IPS-15b (cell line): Measurements from ENCODE around the gene SYDE1.

Experiments
- H3K27me3 ChIP-seq: one replicate; pipeline ENCODE4 v1.6.1; 2013; ENCODE audit warnings: low read length; ENCODE audit not compliant: control insufficient read depth, insufficient read depth
- H3K36me3 ChIP-seq: one replicate; pipeline ENCODE4 v1.6.1; 2013; ENCODE audit warnings: low read length; ENCODE audit not compliant: control insufficient read depth, insufficient read depth
- H3K4me1 ChIP-seq: one replicate; pipeline ENCODE4 v1.6.1; 2013; ENCODE audit warnings: mild to moderate bottlenecking, low read length; ENCODE audit not compliant: control insufficient read depth, insufficient read depth
- H3K4me3 ChIP-seq: one replicate; pipeline ENCODE4 v1.5.1; 2013; ENCODE audit warnings: low read depth, low read length
- H3K9ac ChIP-seq: one replicate; pipeline ENCODE4 v1.6.1; 2013; ENCODE audit warnings: low read depth, mild to moderate bottlenecking, low read length
- H3K9me3 ChIP-seq: one replicate; pipeline ENCODE4 v1.6.1; 2013; ENCODE audit warnings: mild to moderate bottlenecking, low read length; ENCODE audit not compliant: control insufficient read depth, insufficient read depth

The SYDE1 gene

GRCh38 chr19:15120135-15121026 is 13.2 kb downstream of the SYDE1 start:
- Histone ChIP-seq H3K27me3 (no peaks in the 10 kb centered on the region), H3K36me3 (peaks cover 58% of the 10 kb centered on the region), H3K4me3 (no peak overlapping the region), H3K9ac (no peak overlapping the region), H3K4me1 (peaks cover 3% of the 10 kb centered on the region), H3K9me3 (no peaks in the 10 kb centered on the region)

DNA sequence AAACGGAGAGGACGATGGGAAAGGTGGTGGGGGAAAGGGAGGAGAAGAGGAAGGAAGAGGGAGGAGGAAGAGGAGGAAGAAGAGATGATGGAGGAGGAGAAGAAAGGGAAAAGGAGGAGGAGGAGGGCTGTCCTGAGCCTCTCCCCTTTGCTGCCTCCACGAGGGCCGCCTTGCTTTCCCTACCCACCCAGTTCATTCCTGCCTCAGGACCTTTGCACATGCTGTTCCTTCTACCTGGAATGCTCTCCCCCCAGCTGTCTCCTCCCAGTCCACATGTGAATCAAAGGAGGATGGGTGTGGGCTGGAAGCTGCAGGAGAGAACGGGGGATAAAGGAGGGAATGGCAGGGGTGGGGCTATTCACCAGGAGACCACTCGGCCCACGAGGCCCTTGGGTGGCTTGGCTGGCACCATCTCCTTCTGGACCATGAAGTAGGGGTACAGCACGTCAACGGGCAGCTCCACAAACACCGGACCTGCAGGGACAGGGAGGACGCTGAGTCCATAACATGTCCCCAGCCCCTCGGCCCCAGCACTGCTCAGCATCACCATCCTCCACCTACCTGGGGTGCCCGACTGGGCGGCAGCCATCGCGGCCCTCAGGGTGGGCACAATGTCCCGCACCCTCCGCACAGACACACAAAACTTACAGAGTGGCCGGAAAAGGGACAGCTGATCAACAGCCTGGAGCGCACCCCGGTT is 15.3 kb downstream of the SYDE1 start:
- H3K9ac ChIP-seq: no peak overlapping the region
- no peak overlapping the region for H3K4me3 ChIP-seq
- peaks cover 6% of the 10 kb centered on the region for H3K4me1 ChIP-seq
- H3K9me3 ChIP-seq: no peaks in the 10 kb centered on the region
- peaks cover 38% of the 10 kb centered on the region for H3K36me3 ChIP-seq
- H3K27me3 ChIP-seq: no peaks in the 10 kb centered on the region

DNA sequence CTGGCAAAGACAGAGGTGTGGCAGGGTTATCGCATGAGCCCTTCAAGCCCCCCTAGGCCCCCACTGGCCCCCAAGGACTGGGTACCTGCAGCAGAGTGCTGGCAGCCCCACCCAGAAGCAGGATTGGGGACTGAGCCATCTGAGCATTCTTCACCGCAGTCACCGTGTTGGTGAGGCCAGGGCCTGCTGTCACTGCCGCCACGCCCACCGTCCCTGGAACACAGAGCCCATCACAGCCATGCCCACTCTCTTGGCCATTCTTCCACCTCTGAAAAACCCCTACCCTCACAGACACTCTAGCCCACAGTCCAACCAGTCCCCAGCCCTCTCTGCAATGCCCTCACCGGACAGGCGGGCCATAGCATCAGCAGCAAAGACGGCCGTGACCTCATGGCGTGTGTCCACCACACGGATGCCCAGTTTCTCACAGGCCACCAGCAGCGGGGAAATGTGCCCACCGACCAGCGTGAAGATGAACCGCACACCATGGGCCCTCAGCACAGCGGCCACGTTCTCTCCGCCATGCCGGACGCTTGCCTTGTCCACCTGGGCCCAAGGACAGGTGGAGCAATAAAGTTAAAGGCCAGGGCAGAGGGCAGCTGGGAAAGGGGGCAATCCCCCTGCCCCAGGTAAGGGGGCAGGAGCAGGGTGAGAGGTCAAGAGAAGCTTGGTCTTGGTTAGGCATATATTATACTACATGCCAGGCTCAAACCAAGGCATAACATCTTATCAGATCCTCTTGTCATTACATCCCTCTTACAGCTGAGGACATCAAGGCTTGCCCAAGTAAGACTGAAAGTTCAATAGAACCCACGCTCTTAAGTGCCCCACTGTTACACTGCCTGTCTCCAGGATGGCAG is 16.1 kb downstream of the SYDE1 start:
- H3K9me3 ChIP-seq: no peaks in the 10 kb centered on the region
- peaks cover 32% of the 10 kb centered on the region for H3K36me3 ChIP-seq
- no peak overlapping the region for H3K9ac ChIP-seq

DNA sequence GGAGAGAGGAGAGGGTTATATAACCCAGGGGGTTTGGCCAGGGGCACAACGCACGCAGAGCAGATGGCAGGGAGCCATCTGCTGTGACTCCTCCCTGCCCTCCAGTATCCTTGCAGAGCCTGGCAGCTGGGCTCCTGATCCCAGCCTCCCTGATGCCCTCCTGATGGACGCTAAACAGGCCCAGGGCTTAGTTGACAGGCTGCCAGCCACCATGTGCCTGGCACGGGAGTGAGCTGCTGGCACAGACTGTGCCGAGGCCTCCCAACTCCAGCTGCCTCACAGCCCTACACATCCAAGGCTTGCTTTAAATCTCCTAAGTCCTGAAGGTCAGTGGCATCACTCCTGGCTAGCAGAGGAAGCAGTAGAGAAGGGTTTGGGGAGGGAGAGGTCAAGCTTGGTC is 16.7 kb downstream of the SYDE1 start:
- H3K4me1 ChIP-seq: peaks cover 6% of the 10 kb centered on the region
- H3K36me3 ChIP-seq: peaks cover 26% of the 10 kb centered on the region
- peak overlapping the region; percentile 88 for H3K4me3 ChIP-seq
- H3K27me3 ChIP-seq: no peaks in the 10 kb centered on the region
- peak overlapping the region; percentile 37 for H3K9ac ChIP-seq
- no peaks in the 10 kb centered on the region for H3K9me3 ChIP-seq

More for the DNA sequence above, 16.1 kb downstream of the SYDE1 start:
- Histone ChIP-seq H3K27me3 (no peaks in the 10 kb centered on the region), H3K4me3 (no peak overlapping the region), H3K4me1 (peaks cover 6% of the 10 kb centered on the region)

DNA sequence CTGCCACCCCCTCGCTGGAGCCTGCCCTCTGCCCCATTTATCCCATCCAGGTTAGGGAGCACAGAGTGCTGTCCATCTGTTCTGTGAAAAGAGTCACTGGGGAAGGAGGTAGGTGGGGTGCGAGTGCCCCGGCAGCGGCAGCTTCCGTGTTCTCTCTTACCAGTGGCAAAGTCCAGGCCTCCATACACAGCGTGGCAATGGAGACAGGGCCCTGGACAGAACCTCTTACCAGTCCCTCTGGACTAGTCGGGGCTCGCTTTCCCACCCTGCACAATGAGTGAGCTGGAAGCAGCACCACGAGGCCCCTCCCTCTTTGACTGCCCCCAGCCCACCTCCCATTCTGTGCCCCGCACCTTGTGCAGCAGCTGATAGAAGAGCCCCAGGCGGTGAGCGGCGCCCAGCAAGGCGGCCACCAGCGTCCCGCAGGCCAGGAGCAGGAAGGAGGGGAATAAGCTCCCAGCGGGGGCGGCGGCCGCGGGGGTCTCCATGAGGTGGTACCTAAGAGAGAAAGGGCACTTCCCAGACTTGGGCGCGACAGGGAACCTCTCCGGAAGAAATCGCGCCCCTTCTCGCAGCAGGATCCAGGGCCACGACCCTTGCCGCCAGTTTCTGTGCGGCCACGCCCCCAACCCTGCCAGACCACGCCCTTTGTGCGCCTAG is 17.5 kb downstream of the SYDE1 start:
- Histone ChIP-seq H3K4me3 (peak overlapping the region; percentile 88), H3K9me3 (no peaks in the 10 kb centered on the region), H3K36me3 (peaks cover 18% of the 10 kb centered on the region), H3K9ac (peak overlapping the region; percentile 89), H3K4me1 (peaks cover 6% of the 10 kb centered on the region), H3K27me3 (no peaks in the 10 kb centered on the region)

- Histone ChIP-seq H3K9ac (peak overlapping the region; percentile 89), H3K4me3 (peak overlapping the region; percentile 88), H3K27me3 (no peaks in the 10 kb centered on the region), H3K4me1 (peaks cover 6% of the 10 kb centered on the region), H3K36me3 (peaks cover 11% of the 10 kb centered on the region), H3K9me3 (no peaks in the 10 kb centered on the region)
Observed at GRCh38 chr19:15125232-15126067, 18.2 kb downstream of the SYDE1 start.

DNA sequence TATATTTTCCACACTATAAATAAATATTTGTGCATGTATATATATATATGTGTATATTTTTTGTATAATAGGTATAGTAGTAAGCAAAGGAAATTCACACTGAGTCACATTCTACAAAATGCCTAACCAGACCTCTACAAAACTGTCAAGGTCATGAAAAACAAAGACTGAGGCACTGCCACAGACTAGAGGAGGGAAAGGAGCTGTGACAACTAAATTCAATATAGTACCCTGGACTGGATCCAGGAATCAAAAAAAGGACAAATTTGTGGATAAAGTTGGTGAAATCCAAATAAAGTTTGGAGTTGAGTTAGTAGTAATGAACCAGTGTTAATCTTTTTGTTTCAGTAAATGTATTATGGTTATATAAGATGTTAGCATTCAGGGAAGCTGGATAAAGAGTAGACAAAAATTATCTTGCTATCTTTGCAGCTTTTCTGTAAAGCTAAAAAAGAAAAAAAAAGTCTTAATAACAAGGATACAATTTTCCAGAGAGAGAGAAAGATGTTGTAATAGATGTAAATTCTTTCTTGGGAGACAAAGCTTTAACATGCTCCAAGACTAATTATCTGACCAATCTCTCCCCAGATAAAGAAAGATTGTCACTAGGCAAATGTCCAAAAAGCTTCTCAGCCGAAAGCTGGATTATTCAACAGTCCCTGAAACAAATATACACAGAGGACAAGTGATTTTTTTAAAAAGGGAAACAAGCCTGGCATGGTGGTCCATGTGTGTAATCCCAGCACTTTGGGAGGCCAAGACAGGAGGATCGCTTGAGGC is 19.1 kb downstream of the SYDE1 start:
- H3K4me3 ChIP-seq: peak overlapping the region; percentile 42
- H3K36me3 ChIP-seq: peaks cover 9% of the 10 kb centered on the region
- H3K9ac ChIP-seq: no peak overlapping the region
- peaks cover 6% of the 10 kb centered on the region for H3K4me1 ChIP-seq
- no peaks in the 10 kb centered on the region for H3K9me3 ChIP-seq
- no peaks in the 10 kb centered on the region for H3K27me3 ChIP-seq

GRCh38 chr19:15128162-15128770 is 21.1 kb downstream of the SYDE1 start:
- no peak overlapping the region for H3K9ac ChIP-seq

DNA sequence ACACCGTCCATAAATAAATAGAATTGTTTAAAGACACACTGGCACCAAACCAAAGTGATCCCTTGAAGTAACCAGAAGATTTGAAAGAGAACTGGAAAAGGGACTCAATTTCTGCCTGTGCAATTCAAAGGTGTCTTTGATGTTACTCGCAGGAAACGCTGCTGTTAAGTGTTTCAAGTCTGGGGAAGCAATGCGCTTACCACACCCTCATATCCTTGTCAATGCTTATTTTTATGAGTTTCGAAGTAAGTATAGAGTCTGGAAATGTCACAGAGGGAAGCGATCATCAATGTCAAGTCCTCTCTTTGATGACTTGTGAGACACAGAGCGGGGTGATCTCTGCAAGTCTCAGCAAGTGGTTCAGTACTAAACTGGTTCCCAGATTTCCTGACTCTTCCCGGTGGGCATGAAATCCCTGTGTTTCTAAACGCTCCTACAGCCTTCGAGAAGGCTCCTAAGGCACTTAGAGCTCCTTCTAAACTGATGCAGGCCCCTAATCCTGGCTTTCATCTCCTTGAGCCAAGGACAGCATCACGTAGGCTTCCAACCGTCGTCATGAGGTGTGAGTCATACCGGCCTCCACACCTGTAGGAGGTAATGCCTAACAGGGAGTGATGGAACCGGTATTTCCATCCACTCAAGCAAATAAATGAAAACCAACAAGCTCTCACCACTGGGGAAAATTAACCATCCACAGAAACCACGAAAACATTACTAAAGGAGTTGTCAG is 22.8 kb downstream of the SYDE1 start:
- no peak overlapping the region for H3K9ac ChIP-seq
- H3K27me3 ChIP-seq: no peaks in the 10 kb centered on the region
- H3K4me1 ChIP-seq: peaks cover 3% of the 10 kb centered on the region
- no peak overlapping the region for H3K4me3 ChIP-seq
- no peaks in the 10 kb centered on the region for H3K9me3 ChIP-seq
- no peaks in the 10 kb centered on the region for H3K36me3 ChIP-seq

More at GRCh38 chr19:15128162-15128770, 21.1 kb downstream of the SYDE1 start:
- no peaks in the 10 kb centered on the region for H3K9me3 ChIP-seq
- peaks cover 6% of the 10 kb centered on the region for H3K4me1 ChIP-seq
- H3K27me3 ChIP-seq: no peaks in the 10 kb centered on the region
- peaks cover 3% of the 10 kb centered on the region for H3K36me3 ChIP-seq
- no peak overlapping the region for H3K4me3 ChIP-seq
